ENCODE measurements around the gene UBL4B. TPM values are rescaled to one million over a fixed set of nuclear protein-coding genes. Genes with fewer than 3 reads are reported as not detected.

The UBL4B gene
- total RNA-seq, 2 experiments from 2014 or later, result not detected

DNA sequence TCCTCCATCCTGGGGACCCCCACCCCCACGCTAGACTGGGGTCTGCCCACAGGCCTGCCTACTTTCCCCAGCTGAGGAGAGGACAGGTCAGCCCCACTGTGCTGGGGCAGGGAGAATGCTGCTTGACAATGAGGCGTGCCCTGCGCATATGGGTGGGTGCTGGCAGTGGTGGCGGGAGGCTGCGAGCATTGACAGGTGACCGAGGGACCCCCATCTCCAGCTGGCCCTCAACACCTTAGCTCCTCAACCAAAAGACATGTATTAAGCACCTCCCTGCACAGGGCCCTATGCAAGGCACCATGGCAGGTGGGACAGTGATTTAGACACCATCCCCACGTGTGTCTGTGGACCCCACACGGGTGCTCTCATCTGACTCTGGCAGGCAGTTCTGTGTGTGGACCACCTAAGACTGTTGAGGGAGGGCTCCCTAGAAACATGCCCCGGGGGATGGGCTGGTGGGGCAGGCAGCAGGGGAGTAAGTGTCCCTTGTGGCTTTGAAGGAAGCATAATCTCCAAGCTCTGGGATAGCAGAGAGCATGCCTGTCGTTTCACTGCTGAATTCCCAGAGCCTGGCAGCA, 23.4 kb upstream of the UBL4B start:
- Mint-ChIP-seq H3K4me3 (no peak overlapping the region), H3K4me1 (peaks cover 5% of the 10 kb centered on the region), H3K27ac (no peak overlapping the region), H3K27me3 (peaks cover 52% of the 10 kb centered on the region), H3K36me3 (ENCODE audit: low read depth) (no peaks in the 10 kb centered on the region), H3K9me3 (no peaks in the 10 kb centered on the region)
- no peak for DNase-seq
- ChIA-PET CTCF (interaction anchor here (0.5 to 6.7 kb wide), 14 partner anchors 9 to 250 kb away, joined by 3 to 68 read pairs (median 4); partner anchors contain the start of gene RBM15), POLR2A (no interaction called here)

DNA sequence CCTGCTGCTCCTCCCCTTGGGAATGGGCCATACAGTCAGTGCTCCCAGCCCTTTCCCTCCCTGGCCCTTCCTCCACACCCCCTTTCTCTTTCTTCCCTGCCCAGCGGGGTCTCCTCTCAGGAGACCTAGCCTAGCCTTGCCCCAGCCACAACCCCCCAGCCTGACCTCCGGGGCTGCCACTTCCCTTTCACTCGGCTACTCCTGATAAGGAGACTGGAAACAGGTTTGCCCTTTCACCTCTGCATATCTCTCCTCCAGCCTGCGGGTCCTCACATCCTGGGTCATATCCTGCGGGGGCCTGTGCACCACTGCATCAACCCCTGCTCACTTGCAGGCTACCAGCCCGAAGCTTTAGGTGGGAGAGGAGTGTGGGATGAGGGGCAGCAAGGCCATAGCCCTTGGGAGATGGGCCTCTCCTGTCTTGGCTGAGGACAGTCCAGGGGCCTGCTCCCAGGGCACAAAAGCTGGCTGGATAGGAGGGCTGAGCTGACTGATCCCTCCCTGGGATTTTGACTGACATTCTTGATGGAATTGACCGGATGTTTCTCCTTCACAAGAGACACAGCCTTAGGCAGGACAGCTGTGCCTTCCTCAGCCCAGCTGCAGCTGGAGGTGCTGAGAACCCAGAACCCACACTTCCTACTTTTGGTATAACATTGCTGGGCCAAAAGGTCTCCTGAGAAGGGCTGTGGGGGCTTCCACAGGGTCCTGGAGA, 22.5 kb upstream of the UBL4B start:
- no peak overlapping the region for H3K4me3 Mint-ChIP-seq
- peaks cover 48% of the 10 kb centered on the region for H3K27me3 Mint-ChIP-seq
- CTCF ChIA-PET, result interaction anchor here (0.6 to 6.7 kb wide), 3 partner anchors 14 to 249 kb away, joined by 3 to 68 read pairs (median 3); partner anchors contain the start of gene RBM15

DNA sequence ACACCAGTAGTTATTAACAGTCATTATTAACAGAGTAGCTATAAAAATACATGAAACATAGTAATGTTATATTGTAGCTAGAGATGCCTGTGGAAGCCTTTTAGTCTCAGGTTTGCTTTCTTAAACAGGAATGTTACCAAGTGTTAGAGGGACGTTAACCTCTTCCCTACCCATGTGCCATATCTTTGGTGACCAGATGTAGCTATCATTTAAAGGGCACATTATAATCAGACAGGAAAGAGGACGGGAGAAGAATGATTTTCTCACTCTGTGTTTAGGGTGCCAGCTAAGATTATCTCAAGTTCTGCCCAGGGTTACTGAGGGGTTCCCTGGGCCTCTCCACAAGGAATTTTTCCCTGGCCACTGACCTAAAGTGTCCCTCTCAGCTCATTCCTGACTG, 20.9 kb upstream of the UBL4B start:
- DNase-seq, result no peak
- CTCF ChIA-PET, result interaction anchor here (0.6 to 6.7 kb wide), 7 partner anchors 9 to 847 kb away, joined by 3 to 68 read pairs (median 3); no protein-coding TSS in a partner anchor
- Mint-ChIP-seq H3K4me1 (no peaks in the 10 kb centered on the region), H3K27me3 (peaks cover 35% of the 10 kb centered on the region), H3K27ac (no peak overlapping the region), H3K4me3 (no peak overlapping the region), H3K9me3 (no peaks in the 10 kb centered on the region), H3K36me3 (ENCODE audit: low read depth) (no peaks in the 10 kb centered on the region)
- POLR2A ChIA-PET, result no interaction called here

More for the DNA sequence above, 22.5 kb upstream of the UBL4B start:
- DNase-seq, result no peak
- POLR2A ChIA-PET, result no interaction called here
- Mint-ChIP-seq H3K27ac (no peak overlapping the region), H3K9me3 (no peaks in the 10 kb centered on the region), H3K4me1 (peaks cover 4% of the 10 kb centered on the region), H3K36me3 (ENCODE audit: low read depth) (no peaks in the 10 kb centered on the region)

DNA sequence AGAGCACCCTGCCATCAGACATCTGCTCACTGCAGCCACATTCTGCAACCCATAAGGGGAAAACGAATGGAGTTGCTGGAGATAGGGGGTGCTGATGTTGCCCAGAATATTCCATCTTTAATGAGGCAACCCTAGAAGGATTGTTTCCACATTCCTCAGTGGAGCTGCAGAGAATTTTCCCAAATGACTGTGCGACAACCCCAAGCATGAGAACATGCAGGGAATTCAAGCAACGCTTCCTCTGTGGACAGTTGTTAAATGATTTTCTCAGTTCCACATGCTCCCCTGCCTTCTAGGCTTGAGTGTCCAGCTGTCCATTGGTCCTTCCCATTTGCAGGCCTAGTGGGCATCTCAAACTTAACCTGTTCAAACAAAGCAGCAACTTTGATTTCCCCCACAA, 20.5 kb upstream of the UBL4B start:
- H3K27me3 Mint-ChIP-seq, result peaks cover 31% of the 10 kb centered on the region
- H3K36me3 Mint-ChIP-seq (ENCODE audit: low read depth), result no peaks in the 10 kb centered on the region
- H3K9me3 Mint-ChIP-seq, result no peaks in the 10 kb centered on the region
- DNase-seq, result no peak
- no peaks in the 10 kb centered on the region for H3K4me1 Mint-ChIP-seq
- no peak overlapping the region for H3K27ac Mint-ChIP-seq
- CTCF ChIA-PET, result interaction anchor here (0.6 to 6.7 kb wide), 7 partner anchors 10 to 847 kb away, joined by 3 to 68 read pairs (median 3); no protein-coding TSS in a partner anchor
- H3K4me3 Mint-ChIP-seq, result no peak overlapping the region
- POLR2A ChIA-PET, result no interaction called here

DNA sequence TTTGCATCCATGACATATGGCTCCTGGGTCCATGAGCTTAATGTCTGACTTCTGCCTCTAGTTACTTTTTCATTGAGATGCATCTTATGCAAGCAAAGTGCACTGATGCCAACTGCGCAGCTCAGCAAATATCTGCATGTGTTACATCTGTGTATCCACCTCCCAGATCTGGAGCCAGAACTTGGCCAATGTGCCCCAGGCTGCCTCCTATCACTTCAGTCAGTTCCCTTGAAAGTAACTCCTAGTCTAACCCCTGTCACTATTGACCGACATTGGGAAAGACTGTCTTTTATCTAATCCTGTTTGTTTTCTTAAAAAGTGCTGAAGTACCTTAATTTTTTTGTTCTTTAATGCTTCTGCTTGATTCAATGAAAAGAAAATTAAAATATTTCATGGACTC, 19.3 kb upstream of the UBL4B start:
- H3K36me3 Mint-ChIP-seq (ENCODE audit: low read depth), result no peaks in the 10 kb centered on the region
- H3K4me3 Mint-ChIP-seq, result no peak overlapping the region
- H3K27me3 Mint-ChIP-seq, result peaks cover 24% of the 10 kb centered on the region
- H3K4me1 Mint-ChIP-seq, result no peaks in the 10 kb centered on the region
- ChIA-PET POLR2A (no interaction called here), CTCF (interaction anchor here (6.7 kb wide), 1 partner anchor 11 kb away, joined by 68 read pairs; no protein-coding TSS in a partner anchor)
- DNase-seq, result no peak
- H3K9me3 Mint-ChIP-seq, result no peaks in the 10 kb centered on the region
- H3K27ac Mint-ChIP-seq, result no peak overlapping the region

DNA sequence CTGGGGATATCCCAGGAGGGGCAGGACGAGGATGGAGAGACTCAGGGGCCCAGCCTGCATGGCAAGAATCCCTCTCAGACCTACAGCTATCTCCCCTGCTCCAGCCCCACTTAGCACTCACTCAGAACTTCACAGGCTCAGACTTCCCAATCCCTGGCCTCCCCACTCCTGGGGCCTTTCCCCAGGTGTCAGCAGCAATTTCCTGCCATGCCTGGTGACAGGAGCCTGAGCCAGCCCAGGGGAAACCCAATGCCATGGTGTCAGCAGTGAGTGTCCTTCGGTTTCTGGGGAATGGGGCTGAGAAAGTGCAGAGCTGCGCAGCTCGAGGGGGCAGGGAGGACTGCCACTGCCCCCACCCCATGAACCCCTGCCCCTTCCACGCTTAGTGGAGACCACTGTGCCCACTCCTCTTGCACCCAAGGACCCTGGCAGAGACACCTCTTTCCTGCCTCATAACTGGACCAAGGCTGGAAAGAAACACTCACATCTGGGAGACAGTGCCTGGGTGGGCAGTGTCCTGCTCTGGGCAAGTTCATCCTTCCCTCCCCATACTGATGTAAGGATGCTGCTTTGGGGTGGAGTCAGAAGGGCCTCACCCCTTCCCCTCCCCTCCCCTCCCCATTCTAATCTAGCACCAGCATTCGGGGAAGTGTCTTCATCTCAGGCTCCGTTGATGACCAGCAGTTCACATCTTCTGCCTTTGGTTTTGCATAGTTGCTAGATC, 17.1 kb upstream of the UBL4B start:
- Mint-ChIP-seq H3K4me1 (no peaks in the 10 kb centered on the region), H3K4me3 (no peak overlapping the region), H3K36me3 (ENCODE audit: low read depth) (no peaks in the 10 kb centered on the region), H3K9me3 (no peaks in the 10 kb centered on the region), H3K27me3 (peaks cover 22% of the 10 kb centered on the region), H3K27ac (no peak overlapping the region)
- CTCF ChIA-PET, result interaction anchor here (1.0 to 1.4 kb wide), 2 partner anchors 10 to 35 kb away, joined by 3 to 5 read pairs; no protein-coding TSS in a partner anchor
- no peak for DNase-seq
- POLR2A ChIA-PET, result no interaction called here

DNA sequence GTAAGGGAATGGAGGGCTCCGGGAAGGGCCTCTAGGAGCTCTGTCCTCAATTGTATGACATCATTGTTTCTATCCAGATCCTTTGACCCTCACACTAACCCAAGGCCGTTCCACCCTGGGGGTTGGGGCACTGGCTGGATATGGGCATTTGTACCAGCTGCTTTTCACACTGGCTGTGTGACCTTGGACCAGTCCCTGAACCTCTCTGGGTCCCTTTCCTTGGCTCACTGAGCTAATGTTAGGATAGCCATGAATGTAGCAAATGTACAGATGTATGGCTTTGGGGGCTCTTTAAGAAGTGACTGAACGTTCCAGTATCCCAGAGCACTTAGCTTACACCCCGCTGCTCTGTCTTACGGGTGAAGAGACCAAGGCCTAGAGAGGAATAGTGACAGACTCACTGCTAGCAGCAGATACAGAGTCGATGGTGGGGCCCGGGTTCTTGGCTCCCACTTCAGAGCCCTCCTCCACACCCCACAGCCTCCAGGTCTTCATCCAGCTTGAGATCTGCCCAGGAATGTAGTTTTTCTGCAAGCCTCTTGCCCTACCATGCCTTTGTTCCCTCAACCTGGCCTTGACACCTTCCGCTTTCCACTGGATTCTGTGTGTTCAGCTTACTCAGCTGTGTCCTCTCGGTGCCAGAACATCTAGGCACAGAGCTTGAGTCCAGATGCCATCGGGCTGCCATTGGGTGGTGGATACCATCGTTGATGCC, 14.6 kb upstream of the UBL4B start:
- CTCF ChIA-PET, result interaction anchor here (0.8 to 3.1 kb wide), 3 partner anchors 9 to 44 kb away, joined by 3 to 13 read pairs (median 4); no protein-coding TSS in a partner anchor
- H3K36me3 Mint-ChIP-seq (ENCODE audit: low read depth), result no peaks in the 10 kb centered on the region
- POLR2A ChIA-PET, result interaction anchor here (0.5 kb wide), 1 partner anchor 17 kb away, joined by 4 read pairs; no protein-coding TSS in a partner anchor

DNA sequence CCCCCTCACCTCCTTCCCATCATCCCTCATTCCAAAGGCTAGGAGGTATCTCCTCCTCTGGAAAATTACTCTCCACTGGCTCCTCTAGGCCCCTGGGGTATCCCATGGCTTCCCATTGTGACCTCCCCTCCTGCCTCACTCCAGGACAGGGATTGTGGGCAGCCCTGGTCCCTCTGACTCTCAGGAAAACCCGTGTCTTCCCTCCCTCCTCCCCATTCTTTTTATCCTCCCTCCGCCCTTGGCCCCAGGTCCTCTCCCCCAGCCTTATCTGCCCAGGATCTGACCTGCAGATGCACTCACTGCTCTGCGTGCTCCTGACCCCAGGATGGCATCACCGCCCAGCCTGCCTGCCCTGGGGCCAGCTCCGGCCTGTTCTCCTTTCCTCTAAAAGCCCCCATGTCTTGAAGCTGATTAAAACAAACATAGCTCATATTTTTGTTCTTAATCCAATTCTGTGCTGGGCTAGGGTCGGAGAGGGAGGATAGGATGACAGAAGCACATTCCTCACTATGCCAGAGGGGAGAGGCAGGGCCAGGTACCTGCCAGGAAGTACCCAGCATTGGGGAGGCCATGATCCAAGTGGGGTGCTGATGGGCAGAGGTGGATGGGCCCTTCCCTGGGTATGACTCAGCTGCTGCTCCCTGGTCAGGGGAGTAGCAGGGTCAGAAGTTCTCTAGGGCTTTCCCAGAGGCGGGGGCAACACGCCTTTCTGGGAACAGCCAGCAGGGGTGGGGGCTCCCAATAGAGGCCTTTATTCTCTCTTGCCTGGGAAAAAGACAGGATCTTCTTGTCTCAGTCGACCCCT, 13.8 kb upstream of the UBL4B start:
- Mint-ChIP-seq H3K36me3 (ENCODE audit: low read depth) (no peaks in the 10 kb centered on the region), H3K9me3 (no peaks in the 10 kb centered on the region), H3K4me1 (no peaks in the 10 kb centered on the region), H3K4me3 (no peak overlapping the region), H3K27ac (no peak overlapping the region), H3K27me3 (peaks cover 7% of the 10 kb centered on the region)
- ChIA-PET POLR2A (no interaction called here), CTCF (interaction anchor here (0.8 to 3.1 kb wide), 4 partner anchors 10 to 45 kb away, joined by 3 to 13 read pairs (median 4); no protein-coding TSS in a partner anchor)
- no peak for DNase-seq

More for the DNA sequence above, 14.6 kb upstream of the UBL4B start:
- Mint-ChIP-seq H3K27me3 (peaks cover 7% of the 10 kb centered on the region), H3K27ac (no peak overlapping the region), H3K4me1 (no peaks in the 10 kb centered on the region), H3K9me3 (no peaks in the 10 kb centered on the region), H3K4me3 (no peak overlapping the region)
- no peak for DNase-seq

DNA sequence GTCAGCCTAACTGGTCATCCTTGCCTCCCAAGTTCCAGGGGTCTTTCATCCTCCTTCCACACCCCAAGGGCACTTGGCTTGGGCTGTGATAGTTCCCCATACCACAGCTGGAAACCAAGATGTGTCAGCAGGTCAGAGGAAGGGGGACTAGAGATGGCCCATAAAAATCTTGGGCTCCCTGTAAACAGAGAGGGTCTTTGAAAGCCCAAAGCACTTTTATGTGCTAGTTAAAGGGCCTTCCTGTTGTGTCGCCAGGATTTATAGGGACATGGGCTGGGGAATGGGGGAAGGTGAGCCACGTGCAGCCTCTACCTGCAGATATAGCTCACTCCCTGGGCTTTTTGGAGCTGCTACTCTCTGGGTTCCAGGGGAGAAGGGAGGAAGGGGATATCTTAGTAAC, 11.9 kb upstream of the UBL4B start:
- H3K36me3 Mint-ChIP-seq (ENCODE audit: low read depth), result no peaks in the 10 kb centered on the region
- ChIA-PET CTCF (interaction anchor here (7.2 kb wide), 1 partner anchor 10 kb away, joined by 68 read pairs; no protein-coding TSS in a partner anchor), POLR2A (no interaction called here)
- peaks cover 3% of the 10 kb centered on the region for H3K27me3 Mint-ChIP-seq
- DNase-seq, result no peak
- H3K4me1 Mint-ChIP-seq, result no peaks in the 10 kb centered on the region
- H3K9me3 Mint-ChIP-seq, result no peaks in the 10 kb centered on the region
- no peak overlapping the region for H3K4me3 Mint-ChIP-seq
- no peak overlapping the region for H3K27ac Mint-ChIP-seq

DNA sequence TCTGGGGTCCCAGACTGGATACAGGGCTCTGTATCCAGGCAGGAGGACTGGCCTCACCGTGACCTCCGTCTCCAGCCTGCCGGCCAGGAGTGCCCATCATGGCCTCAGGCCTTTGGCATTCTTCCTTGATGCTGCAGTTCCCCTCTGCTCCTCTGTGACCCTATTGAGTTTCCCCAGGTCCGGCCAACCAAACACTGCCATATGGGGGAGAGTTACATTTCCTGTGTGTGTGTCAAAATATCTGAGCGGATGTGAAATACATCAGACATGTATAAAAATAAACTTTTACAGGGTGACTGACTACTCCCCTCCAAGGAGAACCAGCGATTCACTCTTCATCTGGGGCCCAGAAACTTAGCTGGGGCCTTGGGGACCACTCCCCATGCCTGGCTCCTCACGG, 10.2 kb upstream of the UBL4B start:
- Mint-ChIP-seq H3K27ac (no peak overlapping the region), H3K27me3 (no peaks in the 10 kb centered on the region), H3K4me1 (no peaks in the 10 kb centered on the region), H3K36me3 (ENCODE audit: low read depth) (no peaks in the 10 kb centered on the region), H3K4me3 (no peak overlapping the region), H3K9me3 (no peaks in the 10 kb centered on the region)
- ChIA-PET CTCF (interaction anchor here (1.1 to 7.2 kb wide), 3 partner anchors 12 to 48 kb away, joined by 3 to 68 read pairs (median 4); no protein-coding TSS in a partner anchor), POLR2A (no interaction called here)
- no peak for DNase-seq

DNA sequence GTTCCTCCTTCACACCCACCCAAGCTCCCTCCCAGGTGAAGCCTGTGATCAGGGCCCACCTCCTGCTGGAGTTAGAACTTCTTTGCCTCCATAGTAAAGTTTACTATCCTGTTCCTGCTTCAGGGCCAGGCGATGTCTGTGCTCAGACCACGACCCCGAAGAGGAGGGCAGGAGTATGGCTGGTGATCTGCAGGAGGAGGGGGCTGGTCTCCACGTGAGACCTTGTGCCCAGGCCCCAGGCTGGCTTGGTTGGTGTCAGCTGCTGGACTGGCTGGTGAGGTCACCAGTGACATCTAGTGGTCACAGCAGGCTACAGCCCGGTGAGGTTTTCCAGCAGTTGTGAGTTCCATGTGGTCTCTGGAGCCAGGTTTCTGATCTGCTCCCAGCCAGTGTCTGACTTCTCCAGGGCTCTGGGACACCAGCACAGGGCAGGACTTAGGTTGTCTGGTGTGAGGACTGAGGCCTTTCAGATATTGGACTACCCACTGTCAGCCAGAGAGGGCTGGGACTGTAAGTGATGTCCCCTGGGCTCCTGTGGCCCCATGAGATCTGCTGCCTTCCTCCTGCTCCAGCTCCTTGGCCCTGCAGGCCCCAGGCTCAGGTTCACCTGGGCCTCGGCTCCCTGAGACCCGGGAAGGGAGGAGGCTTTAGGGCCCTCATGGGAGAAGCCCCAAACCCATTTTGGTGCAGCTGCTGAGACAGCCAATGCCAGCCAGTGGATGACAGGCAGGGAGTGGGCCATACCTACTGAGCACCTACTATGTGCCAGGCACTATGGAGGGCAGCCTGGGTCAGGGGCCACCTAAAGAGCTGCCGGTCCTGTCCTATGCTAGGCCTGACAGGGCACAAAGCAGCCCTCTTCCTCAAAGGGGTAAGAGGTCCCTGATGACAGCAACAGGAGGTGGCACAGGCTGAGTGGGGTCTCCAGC, 6.0 kb upstream of the UBL4B start:
- Mint-ChIP-seq H3K4me3 (no peak overlapping the region), H3K36me3 (ENCODE audit: low read depth) (no peaks in the 10 kb centered on the region), H3K27me3 (peaks cover 8% of the 10 kb centered on the region), H3K4me1 (no peaks in the 10 kb centered on the region), H3K9me3 (no peaks in the 10 kb centered on the region), H3K27ac (no peak overlapping the region)
- ChIA-PET POLR2A (no interaction called here), CTCF (interaction anchor here (0.8 to 7.2 kb wide), 14 partner anchors 10 to 372 kb away, joined by 3 to 68 read pairs (median 4); no protein-coding TSS in a partner anchor)
- DNase-seq, result peak; percentile 62

Data from activated CD4-positive, alpha-beta T cell treated with anti-CD3 and anti-CD28 coated beads, Interleukin-2, amount 10 ng/mL, durations not matched to agents 7 days and 5 days (primary cell).